ENCODE measurements around the gene NAV3.

DNA sequence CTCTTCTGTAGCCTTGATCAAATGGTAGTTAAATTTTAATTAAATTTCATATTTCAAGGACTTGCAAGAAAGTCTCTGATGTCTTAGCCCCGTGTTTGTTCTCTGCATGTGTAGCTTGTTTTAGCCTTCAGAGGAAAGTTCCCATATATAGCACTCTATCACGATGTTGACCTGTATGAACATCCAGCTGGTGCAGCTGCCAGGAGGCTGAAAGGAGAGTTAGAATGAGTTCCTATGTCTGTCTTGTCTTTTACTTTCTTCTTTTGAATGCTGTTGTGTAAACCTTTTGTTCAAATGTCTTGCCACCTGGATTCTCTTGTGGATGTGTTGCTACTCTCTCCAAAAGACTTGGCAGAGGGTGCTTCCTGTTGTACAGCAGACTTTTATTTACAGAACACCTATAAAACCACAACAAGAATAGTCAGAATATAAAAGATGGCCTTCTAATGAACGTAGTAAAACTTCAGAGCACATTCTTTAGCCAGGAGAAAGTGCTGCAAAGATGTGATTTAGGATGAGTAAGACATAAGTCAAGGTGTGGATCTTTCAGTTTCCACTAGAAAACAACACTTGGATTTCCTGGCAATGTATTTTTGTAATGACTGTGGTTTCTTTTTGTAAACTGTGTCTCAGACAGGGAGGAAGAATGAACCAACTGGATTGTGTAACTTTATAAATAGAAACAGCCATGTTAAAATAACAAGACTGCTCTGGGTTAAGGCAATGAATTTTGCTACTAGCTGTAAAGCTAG is 17.2 kb downstream of the NAV3 start:
- TF ChIP-seq, protein P1, sequence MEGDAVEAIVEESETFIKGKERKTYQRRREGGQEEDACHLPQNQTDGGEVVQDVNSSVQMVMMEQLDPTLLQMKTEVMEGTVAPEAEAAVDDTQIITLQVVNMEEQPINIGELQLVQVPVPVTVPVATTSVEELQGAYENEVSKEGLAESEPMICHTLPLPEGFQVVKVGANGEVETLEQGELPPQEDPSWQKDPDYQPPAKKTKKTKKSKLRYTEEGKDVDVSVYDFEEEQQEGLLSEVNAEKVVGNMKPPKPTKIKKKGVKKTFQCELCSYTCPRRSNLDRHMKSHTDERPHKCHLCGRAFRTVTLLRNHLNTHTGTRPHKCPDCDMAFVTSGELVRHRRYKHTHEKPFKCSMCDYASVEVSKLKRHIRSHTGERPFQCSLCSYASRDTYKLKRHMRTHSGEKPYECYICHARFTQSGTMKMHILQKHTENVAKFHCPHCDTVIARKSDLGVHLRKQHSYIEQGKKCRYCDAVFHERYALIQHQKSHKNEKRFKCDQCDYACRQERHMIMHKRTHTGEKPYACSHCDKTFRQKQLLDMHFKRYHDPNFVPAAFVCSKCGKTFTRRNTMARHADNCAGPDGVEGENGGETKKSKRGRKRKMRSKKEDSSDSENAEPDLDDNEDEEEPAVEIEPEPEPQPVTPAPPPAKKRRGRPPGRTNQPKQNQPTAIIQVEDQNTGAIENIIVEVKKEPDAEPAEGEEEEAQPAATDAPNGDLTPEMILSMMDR (IDR thresholded peaks at IDR 0.05): no peak
- no peak for TF ChIP-seq POLR2A (IDR thresholded peaks at IDR 0.05)
